A673 (cell line): ENCODE measurements around the gene PALLD.

Source experiments
- CTCF ChIP-seq: fragments of 300-800, 200-600 bp; sonication (generic); conservative IDR thresholded peaks from 2 replicates; pipeline ENCODE4 v1.5.1; 2017; ENCODE audit warnings: low read depth, mild to moderate bottlenecking, antibody characterized with exemption, low read length, moderate library complexity, mixed read lengths
- EZH2 ChIP-seq: fragments of 200-600 bp; sonication (generic); IDR thresholded peaks from 2 replicates; pipeline ENCODE4 v1.6.1; 2017; ENCODE audit warnings: borderline replicate concordance, low read depth, mild to moderate bottlenecking, mixed read lengths, antibody characterized with exemption, low read length; ENCODE audit not compliant: poor library complexity, severe bottlenecking

- TF ChIP-seq EZH2 (no peak), CTCF (no peak)
Measured at GRCh38 chr4:168654848-168655174, 158.0 kb downstream of the PALLD start.
